Prostate gland (tissue), 2 donors: ENCODE results near the gene EIF4E.

Experiments used
- CTCF ChIP-seq, 4 experiments: fragments of 200-600 bp in 2 of 4; fragments of 450-650 bp in 2 of 4; sonication (generic) in 2 of 4; IDR thresholded peaks; 1 replicate in 3 of 4; 2 replicates in 1 of 4; pipeline ENCODE4 v1.5.1; 2016 to 2019; ENCODE audit warnings: antibody characterized with exemption in 4 of 4, mild to moderate bottlenecking in 2 of 4, moderate library complexity in 2 of 4
- POLR2A ChIP-seq: fragments of 450-650 bp; IDR thresholded peaks from one replicate; pipeline ENCODE4 v1.6.1; 2016; ENCODE audit warnings: antibody characterized with exemption, mild to moderate bottlenecking

- TF ChIP-seq CTCF (IDR thresholded peaks at IDR 0.05), result no peak
- TF ChIP-seq POLR2A, result no peak
Observed at GRCh38 chr4:98932539-98932938, 3.6 kb upstream of the EIF4E start.
